SK-N-SH (cell line): Measurements from ENCODE around the gene ADRA1B. TPM values are rescaled to one million over a fixed set of nuclear protein-coding genes. Genes with fewer than 3 reads are reported as not detected.
A peak's percentile ranks its signal among the peaks of the same experiment; 100 is the strongest.

ENCODE experiments used
- EZH2phosphoT487 ChIP-seq: fragments of 200-600 bp; sonication (generic); IDR thresholded peaks from 2 replicates; pipeline ENCODE4 v1.6.1; 2017; ENCODE audit warnings: low read depth, mixed run types, mild to moderate bottlenecking, antibody characterized with exemption, moderate library complexity, borderline replicate concordance
- FOSL2 ChIP-seq: IDR thresholded peaks from 2 replicates; pipeline ENCODE4 v1.4.0; 2012; ENCODE audit warnings: low read depth, mild to moderate bottlenecking, moderate library complexity, borderline replicate concordance
- FOXJ3 ChIP-seq: sonication (generic); formaldehyde crosslinking; IDR thresholded peaks from 2 replicates; pipeline ENCODE4 v1.5.1; 2020; ENCODE audit warnings: mild to moderate bottlenecking, missing genetic modification reagents
- FOXM1 ChIP-seq: IDR thresholded peaks from 2 replicates; pipeline ENCODE4 v1.4.0; 2012; ENCODE audit warnings: low read depth, mild to moderate bottlenecking
- GABPA ChIP-seq: IDR thresholded peaks from 2 replicates; pipeline ENCODE4 v1.4.0; 2012; ENCODE audit warnings: low read depth, mild to moderate bottlenecking
- GATA2 ChIP-seq: sonication (generic); formaldehyde crosslinking; IDR thresholded peaks from 2 replicates; pipeline ENCODE4 v1.5.0; 2020; ENCODE audit warnings: mild to moderate bottlenecking, missing genetic modification reagents
- JUND ChIP-seq: IDR thresholded peaks from 2 replicates; pipeline ENCODE4 v1.4.0; 2012
- MEF2A ChIP-seq: IDR thresholded peaks from 2 replicates; pipeline ENCODE4 v1.4.0; 2012; ENCODE audit warnings: low read depth, borderline replicate concordance
- MXI1 ChIP-seq: IDR thresholded peaks from 2 replicates; pipeline ENCODE4 v1.6.1; 2012; ENCODE audit warnings: mild to moderate bottlenecking, low read depth, low read length, improper control_type of control experiment
- NFIC ChIP-seq: IDR thresholded peaks from 2 replicates; pipeline ENCODE4 v1.4.0; 2012; ENCODE audit warnings: borderline replicate concordance
- NRF1 ChIP-seq: IDR thresholded peaks from 2 replicates; pipeline ENCODE4 v1.6.1; 2012; ENCODE audit warnings: low read depth, mild to moderate bottlenecking, low read length
- RAD21 ChIP-seq: IDR thresholded peaks from 2 replicates; pipeline ENCODE4 v1.6.1; 2012; ENCODE audit warnings: mild to moderate bottlenecking, low read length
- RFX5 ChIP-seq: IDR thresholded peaks from 2 replicates; pipeline ENCODE4 v1.6.1; 2012; ENCODE audit warnings: mild to moderate bottlenecking, improper control_type of control experiment, low read length
- SMC3 ChIP-seq: IDR thresholded peaks from 2 replicates; pipeline ENCODE4 v1.6.1; 2012; ENCODE audit warnings: low read depth, low read length, improper control_type of control experiment
- TCF12 ChIP-seq: IDR thresholded peaks from 2 replicates; pipeline ENCODE4 v1.4.0; 2012
- YY1 ChIP-seq: IDR thresholded peaks from 2 replicates; pipeline ENCODE4 v1.4.0; 2012; ENCODE audit warnings: low read depth, mild to moderate bottlenecking
- polyA plus RNA-seq, 3 experiments: library from polyadenylated mRNA; depleted of rRNA; stranded (reverse); fragments of >200 nt; gene quantifications; 2 replicates each; pipeline ENCODE4 v1.2.3, GENCODE V29; 2012
- TF ChIP-seq, protein P1 (sequence below): fragments of 200-600 bp; sonication (generic); IDR thresholded peaks from 2 replicates; pipeline ENCODE4 v1.6.1; 2017; ENCODE audit warnings: antibody characterized with exemption, mild to moderate bottlenecking, moderate library complexity
- TF ChIP-seq, protein P2 (sequence below): fragments of 150-350 bp; IDR thresholded peaks from 2 replicates; pipeline ENCODE4 v1.6.1; 2017; ENCODE audit warnings: antibody characterized with exemption, low read length, low read depth, borderline replicate concordance
- TF ChIP-seq, protein P3 (sequence below): fragments of 150-350 bp; IDR thresholded peaks from 2 replicates; pipeline ENCODE4 v1.6.1; 2016; ENCODE audit warnings: mild to moderate bottlenecking, low read depth, low read length
- TF ChIP-seq, protein P4 (sequence below): IDR thresholded peaks from 2 replicates; pipeline ENCODE4; 2012
- TF ChIP-seq, protein P5 (sequence below): IDR thresholded peaks from 2 replicates; pipeline ENCODE4 v1.4.0; 2012; ENCODE audit warnings: low read depth, borderline replicate concordance
- TF ChIP-seq, protein P6 (sequence below): IDR thresholded peaks from 2 replicates; pipeline ENCODE4 v1.4.0; 2012; ENCODE audit warnings: low read depth

The ADRA1B gene
- polyA plus RNA-seq, 1 of the 3 experiments (the other 2 are of a cell fraction), result 2.2 TPM

DNA sequence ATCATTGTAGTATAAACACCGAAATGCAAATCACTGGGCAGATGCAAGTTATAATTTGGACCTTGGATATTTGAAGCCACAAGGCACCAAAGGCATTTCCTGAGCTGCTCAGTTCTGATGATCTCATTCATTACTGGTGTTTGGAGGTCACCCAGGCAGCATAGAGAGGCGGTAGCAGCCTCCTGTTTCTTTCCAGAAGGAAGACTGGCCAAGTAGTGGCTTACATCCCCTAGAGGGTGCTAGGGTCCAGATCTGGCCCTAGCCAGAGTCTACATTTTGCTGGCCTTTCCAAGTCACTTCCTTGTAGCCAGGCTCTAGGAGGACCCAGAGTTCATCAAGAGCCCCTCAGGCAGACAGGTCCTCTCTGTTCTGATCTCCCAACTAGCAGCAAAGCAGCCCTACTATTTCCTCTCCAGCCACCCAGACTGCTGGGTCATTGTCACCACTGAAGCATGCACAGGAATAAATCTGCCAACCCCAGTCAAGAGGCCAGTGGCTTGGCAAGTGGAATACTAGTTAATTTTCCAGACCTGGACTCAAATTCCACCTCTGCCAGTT is 59.3 kb downstream of the ADRA1B start (continued):
- TF ChIP-seq FOXJ3, result no peak
- TF ChIP-seq NFIC, result peak; percentile 76
- peak; percentile 24; the same call in 1 of the 2 replicates for TF ChIP-seq SMC3
- TF ChIP-seq RFX5, result no peak
- TF ChIP-seq, protein P1, sequence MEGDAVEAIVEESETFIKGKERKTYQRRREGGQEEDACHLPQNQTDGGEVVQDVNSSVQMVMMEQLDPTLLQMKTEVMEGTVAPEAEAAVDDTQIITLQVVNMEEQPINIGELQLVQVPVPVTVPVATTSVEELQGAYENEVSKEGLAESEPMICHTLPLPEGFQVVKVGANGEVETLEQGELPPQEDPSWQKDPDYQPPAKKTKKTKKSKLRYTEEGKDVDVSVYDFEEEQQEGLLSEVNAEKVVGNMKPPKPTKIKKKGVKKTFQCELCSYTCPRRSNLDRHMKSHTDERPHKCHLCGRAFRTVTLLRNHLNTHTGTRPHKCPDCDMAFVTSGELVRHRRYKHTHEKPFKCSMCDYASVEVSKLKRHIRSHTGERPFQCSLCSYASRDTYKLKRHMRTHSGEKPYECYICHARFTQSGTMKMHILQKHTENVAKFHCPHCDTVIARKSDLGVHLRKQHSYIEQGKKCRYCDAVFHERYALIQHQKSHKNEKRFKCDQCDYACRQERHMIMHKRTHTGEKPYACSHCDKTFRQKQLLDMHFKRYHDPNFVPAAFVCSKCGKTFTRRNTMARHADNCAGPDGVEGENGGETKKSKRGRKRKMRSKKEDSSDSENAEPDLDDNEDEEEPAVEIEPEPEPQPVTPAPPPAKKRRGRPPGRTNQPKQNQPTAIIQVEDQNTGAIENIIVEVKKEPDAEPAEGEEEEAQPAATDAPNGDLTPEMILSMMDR, result peak; percentile 70
- TF ChIP-seq, protein P2, sequence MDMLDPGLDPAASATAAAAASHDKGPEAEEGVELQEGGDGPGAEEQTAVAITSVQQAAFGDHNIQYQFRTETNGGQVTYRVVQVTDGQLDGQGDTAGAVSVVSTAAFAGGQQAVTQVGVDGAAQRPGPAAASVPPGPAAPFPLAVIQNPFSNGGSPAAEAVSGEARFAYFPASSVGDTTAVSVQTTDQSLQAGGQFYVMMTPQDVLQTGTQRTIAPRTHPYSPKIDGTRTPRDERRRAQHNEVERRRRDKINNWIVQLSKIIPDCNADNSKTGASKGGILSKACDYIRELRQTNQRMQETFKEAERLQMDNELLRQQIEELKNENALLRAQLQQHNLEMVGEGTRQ, result no peak
- peak; percentile 74 for TF ChIP-seq TCF12
- no peak for TF ChIP-seq GATA2
- TF ChIP-seq JUND, result peak; percentile 75
- TF ChIP-seq, protein P3, sequence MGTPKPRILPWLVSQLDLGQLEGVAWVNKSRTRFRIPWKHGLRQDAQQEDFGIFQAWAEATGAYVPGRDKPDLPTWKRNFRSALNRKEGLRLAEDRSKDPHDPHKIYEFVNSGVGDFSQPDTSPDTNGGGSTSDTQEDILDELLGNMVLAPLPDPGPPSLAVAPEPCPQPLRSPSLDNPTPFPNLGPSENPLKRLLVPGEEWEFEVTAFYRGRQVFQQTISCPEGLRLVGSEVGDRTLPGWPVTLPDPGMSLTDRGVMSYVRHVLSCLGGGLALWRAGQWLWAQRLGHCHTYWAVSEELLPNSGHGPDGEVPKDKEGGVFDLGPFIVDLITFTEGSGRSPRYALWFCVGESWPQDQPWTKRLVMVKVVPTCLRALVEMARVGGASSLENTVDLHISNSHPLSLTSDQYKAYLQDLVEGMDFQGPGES, result no peak
- TF ChIP-seq EZH2phosphoT487, result no peak
- TF ChIP-seq, protein P4, sequence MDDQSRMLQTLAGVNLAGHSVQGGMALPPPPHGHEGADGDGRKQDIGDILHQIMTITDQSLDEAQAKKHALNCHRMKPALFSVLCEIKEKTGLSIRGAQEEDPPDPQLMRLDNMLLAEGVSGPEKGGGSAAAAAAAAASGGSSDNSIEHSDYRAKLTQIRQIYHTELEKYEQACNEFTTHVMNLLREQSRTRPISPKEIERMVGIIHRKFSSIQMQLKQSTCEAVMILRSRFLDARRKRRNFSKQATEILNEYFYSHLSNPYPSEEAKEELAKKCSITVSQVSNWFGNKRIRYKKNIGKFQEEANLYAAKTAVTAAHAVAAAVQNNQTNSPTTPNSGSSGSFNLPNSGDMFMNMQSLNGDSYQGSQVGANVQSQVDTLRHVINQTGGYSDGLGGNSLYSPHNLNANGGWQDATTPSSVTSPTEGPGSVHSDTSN, result peak; percentile 52
- TF ChIP-seq GABPA, result no peak
- no peak for TF ChIP-seq NRF1
- peak; percentile 23; the same call in 1 of the 2 replicates for TF ChIP-seq RAD21
- TF ChIP-seq, protein P5, sequence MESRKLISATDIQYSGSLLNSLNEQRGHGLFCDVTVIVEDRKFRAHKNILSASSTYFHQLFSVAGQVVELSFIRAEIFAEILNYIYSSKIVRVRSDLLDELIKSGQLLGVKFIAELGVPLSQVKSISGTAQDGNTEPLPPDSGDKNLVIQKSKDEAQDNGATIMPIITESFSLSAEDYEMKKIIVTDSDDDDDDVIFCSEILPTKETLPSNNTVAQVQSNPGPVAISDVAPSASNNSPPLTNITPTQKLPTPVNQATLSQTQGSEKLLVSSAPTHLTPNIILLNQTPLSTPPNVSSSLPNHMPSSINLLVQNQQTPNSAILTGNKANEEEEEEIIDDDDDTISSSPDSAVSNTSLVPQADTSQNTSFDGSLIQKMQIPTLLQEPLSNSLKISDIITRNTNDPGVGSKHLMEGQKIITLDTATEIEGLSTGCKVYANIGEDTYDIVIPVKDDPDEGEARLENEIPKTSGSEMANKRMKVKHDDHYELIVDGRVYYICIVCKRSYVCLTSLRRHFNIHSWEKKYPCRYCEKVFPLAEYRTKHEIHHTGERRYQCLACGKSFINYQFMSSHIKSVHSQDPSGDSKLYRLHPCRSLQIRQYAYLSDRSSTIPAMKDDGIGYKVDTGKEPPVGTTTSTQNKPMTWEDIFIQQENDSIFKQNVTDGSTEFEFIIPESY, result no peak
- TF ChIP-seq YY1, result no peak
- peak; percentile 61; the same call in 1 of the 2 replicates for TF ChIP-seq FOSL2
- TF ChIP-seq, protein P6, sequence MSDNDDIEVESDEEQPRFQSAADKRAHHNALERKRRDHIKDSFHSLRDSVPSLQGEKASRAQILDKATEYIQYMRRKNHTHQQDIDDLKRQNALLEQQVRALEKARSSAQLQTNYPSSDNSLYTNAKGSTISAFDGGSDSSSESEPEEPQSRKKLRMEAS, result peak; percentile 49
- no peak for TF ChIP-seq MXI1
- no peak for TF ChIP-seq FOXM1
- no peak for TF ChIP-seq MEF2A
